GM18505 (cell line): ENCODE results near the gene BMAL2.

Experiments
- ATAC-seq: cut with Tn5 transposase; IDR thresholded peaks from one replicate; pipeline ENCODE4 v1.9.1; 2021; ENCODE audit not compliant: unreplicated experiment
- POLR2A ChIP-seq: IDR thresholded peaks from 4 replicates; pipeline ENCODE4 v1.6.1; 2011; ENCODE audit warnings: borderline replicate concordance; ENCODE audit not compliant: insufficient read depth, insufficient read length; ENCODE audit errors: extremely low read depth

BMAL2 gene

DNA sequence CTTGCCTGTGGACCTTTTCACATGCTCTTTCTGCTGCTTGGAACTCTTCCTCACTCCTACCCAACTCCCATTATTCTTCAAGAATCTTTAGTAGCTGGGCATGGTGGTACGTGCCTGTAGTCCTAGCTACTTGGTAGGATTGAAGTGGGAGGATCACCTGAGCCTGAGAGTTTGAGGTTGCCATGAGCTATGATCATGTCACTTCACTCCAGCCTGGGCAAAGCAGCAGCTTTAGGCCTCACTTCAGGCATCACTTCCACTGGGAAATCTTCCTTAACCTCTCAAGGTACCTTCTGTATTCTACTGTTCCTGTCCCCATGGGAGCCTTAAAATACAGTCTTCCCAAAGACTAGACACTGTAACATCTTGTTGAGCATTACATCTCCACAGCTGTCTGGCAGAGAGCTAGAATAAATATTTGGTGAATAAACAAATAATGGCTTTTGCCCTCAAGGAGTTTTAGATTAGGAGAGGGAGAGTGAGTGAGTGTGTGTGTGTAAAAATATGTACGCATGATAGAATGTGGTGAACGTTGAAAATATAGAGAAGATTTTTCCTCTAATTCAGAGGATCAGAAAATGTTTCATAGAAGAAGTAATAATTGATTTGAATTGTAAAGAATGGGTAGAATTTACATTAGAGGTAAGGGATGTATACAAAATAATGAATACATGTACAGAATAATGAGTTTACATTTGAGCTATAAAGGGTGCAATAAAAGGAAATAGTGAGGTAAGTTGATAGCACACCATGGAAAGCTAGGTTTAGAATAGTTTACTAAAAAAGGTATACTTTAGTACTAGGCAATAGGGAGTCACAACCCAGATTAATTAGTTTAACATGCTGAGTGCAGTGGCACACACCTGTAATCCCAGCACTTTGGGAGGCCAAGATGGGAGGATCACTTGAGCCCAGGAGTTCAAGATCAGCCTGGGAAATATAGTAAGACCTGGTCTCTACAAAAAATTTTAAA lies 29.2 kb upstream of the BMAL2 start:
- TF ChIP-seq POLR2A: no peak
- ATAC-seq: no peak

DNA sequence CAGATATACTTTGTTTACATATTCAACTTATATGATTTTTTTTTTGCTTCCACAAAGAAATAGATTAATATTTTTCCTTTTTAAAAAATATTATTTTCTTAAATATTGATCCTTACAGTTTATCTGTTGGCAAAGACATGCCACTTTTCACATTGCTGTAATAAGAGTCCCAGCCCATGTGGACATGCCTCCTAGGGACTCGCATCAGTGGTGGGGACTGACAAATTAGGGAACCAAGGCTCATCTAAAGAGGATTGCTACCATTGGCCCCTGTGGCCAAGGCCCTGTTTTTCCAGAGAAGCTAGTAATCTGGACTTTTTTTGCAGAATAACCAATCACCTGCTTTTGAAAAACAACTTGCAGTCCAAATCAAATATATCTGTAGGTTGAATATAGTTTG lies 27.8 kb upstream of the BMAL2 start:
- ATAC-seq: no peak
- no peak for TF ChIP-seq POLR2A

DNA sequence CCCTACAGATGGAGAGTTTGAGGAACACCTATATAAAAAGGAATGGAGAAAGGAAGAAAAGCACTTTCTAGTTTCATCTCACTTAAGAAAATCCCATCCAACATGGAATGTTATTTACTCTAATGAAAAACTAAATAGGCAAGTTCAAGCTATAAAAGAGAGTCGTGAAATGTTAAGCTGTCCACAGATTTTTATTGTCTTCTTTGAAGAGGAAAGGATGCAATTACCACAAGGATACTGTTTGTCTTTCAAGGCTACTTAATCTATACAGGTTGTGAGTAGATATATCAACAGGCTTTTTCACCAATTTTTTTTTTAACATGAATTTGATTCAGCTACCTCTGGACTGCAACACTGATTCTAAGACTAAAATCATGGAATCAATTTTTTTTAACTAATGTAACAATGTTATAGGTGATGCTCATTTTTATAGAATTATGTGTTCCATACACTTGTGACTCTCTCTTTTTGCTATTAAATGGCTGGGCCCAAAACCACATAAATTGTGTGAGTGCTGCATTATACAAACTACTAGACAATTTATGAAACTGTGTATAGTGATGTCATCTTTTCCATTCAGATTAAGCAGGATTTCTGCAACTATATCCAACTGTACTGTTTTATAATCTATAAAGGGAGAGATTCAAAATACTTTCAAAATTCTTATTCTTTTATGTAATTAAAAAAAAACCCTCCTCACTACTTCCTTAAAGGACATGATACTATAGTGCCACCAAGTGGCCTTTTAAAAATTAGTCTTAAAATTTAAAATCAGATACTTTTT lies 26.8 kb upstream of the BMAL2 start:
- TF ChIP-seq POLR2A: no peak
- ATAC-seq: no peak

DNA sequence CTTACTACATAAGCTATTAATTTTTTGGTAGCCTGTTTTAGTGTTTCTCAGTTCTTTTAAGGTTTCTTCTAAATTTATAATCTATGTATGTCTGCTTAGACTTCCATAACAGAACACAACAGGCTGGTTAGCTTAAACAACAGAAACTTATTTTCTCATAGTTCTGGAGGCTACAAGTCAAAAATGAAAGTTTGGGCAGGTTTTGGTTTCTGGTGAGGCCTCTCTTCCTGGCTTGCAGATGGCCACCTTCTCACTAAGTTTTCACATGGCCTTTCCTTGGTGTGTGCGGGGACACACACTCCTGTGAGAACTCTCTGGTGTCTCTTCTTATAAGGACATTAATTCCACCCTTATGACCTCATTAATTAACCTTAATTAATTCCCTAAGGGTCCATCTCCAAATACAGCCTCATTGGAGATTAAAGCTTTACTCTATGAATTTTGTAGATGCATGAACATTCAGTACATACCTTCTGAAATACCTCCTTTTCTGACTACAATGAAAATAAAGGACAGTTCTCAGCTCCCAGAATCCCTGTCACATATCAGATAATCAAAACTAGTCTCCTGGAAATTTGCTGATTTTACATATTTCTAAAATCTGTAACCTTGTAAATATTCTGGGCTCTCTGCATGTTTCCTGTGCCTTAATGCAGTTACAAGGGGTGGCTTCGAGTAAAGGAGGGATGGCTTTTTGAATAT lies 23.2 kb upstream of the BMAL2 start:
- no peak for ATAC-seq
- TF ChIP-seq POLR2A: no peak

DNA sequence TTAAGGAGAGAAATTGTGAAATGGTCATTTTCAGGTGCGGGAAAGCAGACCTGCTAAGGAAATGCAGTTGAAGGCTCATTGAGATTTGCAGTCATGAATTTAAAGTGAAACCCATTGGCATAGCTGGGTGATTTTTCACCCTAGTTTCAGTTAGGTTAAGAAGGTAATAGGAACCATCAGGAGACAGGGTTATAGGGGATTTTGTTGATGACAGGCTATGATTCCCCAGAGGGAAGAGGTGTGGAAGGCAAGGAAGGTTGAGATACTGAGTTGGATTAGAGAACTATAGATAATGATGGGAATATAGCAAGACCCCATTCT lies 22.7 kb upstream of the BMAL2 start:
- no peak for ATAC-seq
- TF ChIP-seq POLR2A: no peak

DNA sequence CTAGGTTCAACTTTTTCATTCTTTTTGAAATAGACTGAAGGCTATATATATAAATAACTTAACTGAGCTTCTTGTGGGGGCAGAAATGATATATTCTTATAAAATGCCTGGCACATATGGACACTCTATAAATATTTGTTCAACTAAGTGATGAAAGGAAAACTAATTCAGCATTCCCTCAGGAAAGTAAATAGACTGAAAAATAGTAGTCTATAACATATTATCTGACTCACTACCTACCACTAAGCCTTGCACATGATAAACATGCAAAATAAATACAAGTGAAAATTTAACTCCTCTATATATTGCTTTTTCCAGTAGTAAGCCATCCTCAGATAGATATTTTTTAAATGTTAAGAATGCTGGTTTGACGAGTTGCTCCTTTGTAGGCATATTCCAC lies 15.7 kb upstream of the BMAL2 start:
- no peak for TF ChIP-seq POLR2A
- no peak for ATAC-seq

DNA sequence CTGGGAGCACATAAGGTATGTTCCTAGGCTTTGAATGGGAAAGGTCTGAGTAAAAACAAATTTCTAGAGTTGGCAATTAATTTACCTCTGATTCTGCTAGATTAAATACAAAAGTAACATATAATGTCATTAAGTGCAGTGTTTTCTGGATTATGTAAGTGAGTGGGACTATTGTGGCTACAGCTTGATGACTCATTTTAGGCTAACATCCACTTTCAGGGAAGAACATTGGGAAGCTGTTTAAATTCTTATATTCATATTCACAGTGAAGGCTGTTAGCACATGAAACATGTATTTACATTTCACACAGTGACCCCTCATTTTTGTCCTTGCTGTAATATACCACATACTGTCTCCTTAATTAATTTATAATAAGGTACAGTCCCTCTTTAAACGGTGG lies 13.2 kb upstream of the BMAL2 start:
- TF ChIP-seq POLR2A: no peak
- no peak for ATAC-seq

DNA sequence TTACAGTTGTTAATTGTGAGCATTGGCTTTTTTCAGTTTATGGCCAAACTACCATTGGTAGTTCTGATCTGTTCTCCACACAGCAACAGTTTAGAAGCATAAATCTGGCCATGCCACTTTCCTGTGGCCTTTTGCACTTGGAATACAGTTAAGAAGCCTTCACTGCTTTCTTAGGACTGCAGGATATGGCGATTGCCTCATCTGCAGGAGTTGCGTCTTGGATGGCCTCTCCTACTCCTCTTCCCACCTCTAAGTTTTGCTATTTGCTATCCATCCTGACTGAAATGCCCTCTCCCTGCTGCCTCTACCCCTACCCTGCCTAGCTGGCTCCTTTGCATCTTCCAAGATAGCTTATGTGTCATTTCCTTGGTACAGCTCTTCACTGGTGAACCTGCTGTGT lies 12.8 kb upstream of the BMAL2 start:
- no peak for TF ChIP-seq POLR2A
- no peak for ATAC-seq

DNA sequence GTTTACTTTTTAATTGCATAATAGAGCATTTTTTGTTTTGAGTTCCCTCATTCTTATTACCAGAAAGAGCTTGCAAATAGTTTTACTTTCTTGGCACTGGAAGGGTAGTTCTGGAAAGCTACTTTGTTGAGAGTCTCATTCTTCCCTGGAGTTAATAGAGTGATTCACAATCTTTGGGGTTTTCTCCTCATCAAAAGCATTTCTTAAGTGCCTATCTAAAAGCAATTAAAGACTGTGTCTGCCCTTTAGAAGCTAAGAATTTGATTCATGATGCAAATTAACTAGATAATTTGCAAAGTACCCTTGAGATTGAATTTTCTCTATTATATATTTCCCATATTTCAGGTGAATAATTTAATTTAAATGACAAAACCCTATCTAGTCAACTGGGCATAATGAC lies 8.1 kb upstream of the BMAL2 start:
- TF ChIP-seq POLR2A: no peak
- no peak for ATAC-seq

DNA sequence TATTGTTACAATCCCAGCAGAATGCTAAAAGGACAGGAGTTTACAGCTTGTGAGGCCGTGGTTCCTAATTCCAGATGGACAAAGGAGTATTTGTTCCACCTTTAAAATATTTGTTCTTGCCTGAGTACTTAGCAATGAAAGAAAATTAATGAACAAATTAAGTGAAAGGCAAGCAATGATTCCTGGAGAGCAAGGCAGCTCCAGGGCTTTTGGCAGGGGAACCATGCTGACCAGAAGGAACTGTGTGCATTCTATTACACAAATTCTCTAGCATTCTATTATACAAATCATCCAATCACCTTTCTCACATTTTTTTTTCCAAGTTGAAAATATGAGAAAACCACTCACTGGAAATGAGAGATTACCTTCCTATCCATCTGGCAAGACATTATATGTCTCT lies 1.8 kb upstream of the BMAL2 start:
- no peak for ATAC-seq
- TF ChIP-seq POLR2A: no peak

DNA sequence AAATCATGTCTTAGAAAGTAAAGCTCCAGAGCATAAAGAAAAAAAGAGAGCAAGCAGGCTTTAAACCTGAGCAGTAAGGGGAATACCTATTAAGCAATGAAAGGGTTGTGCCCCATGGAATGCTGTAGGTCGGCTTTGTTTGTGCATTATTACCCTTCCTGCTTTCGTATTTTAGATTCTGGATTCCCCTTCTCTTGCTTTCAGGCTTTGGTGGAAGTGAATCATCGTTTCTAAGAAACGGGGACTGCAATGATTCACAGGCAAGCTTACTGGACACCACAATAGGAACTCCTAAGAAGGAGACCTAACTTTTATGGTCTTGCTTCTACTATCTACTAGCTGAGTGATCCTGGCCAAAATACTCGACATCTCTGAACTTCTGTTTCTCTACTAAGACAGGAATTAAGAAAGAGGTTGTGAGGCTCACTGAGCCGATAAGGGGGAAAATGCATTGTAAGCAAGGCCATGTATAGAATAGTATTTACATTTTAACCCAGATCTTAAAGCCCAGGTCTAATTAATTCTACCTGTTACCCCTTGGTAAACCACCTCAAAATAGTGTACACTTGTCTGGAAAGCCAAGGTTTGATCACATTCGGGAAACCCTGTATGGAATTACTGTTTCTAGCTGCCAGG lies 1.2 kb upstream of the BMAL2 start:
- TF ChIP-seq POLR2A: no peak
- ATAC-seq: no peak

DNA sequence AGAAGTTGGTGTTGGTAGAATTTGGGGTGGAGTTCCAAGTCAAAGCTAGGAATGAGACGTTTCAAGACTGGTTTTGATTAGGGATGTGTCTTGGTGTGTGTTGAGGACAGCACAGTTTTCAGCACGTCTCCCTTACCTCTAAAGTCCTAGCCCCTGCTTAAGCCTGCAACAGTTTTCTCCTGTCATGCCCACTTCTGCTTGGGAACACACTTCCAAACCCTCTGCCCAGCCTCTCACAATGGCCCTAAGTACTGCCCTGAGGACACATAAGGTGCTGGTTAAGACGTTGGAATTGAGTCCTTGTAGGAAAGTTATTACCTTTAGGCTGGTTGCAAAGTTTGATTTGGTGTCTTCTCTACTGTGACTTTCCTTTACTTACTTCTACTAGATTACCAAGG lies 710 bp upstream of the BMAL2 start:
- no peak for ATAC-seq

DNA sequence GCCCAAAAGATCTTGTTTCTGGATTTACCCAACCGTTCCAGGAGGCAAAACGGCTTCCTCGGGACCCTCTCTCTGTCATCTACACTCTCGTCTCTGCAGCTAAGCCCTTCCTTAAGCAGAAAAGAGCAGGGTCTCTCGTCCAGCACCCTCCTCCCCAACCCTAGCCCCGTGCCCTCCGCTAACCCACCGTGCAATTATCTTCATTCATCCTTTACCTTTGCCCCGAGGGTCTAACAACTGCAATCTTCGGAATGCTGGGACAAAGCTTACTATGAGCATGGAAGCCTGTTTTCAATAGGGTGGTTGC lies 276 bp upstream of the BMAL2 start:
- no peak for ATAC-seq
- TF ChIP-seq POLR2A: no peak

More for the DNA sequence above, 710 bp upstream of the BMAL2 start:
- no peak for TF ChIP-seq POLR2A
